T-helper 1 cell (primary cell): Measurements from ENCODE around the gene PSMC3.

Source experiments
- DNase-seq, 5 donors: peaks; one replicate each; pipeline ENCODE4 v3.0.0-alpha.2; 2012 to 2020

The PSMC3 gene

GRCh38 chr11:47375020-47375419, 51.2 kb downstream of the PSMC3 start:
- no peak for DNase-seq

- no peak for DNase-seq
Measured at GRCh38 chr11:47374720-47375019, 51.6 kb downstream of the PSMC3 start.

- peak; percentile 71 to 84 (median 77) for DNase-seq
Measured at GRCh38 chr11:47373876-47374719, 52.1 kb downstream of the PSMC3 start.

GRCh38 chr11:47372422-47372821, 53.8 kb downstream of the PSMC3 start:
- no peak for DNase-seq

GRCh38 chr11:47369676-47370075, 56.6 kb downstream of the PSMC3 start:
- DNase-seq: no peak
